Gastrocnemius medialis (tissue), 4 donors: ENCODE measurements around the gene HSPG2.

Source experiments
- POLR2A ChIP-seq, 2 donors: fragments of 450-650 bp; IDR thresholded peaks; one replicate each; pipeline ENCODE4 v1.6.1; 2017; ENCODE audit warnings: antibody characterized with exemption in 2 of 2, mild to moderate bottlenecking in 2 of 2, moderate library complexity in 2 of 2
- TF ChIP-seq, protein P1 (sequence below), 5 experiments: fragments of 450-650 bp in 3 of 5; fragments of 200-600 bp in 2 of 5; sonication (generic) in 2 of 5; IDR thresholded peaks in 4 of 5; conservative IDR thresholded peaks in 1 of 5; 1 replicate in 4 of 5; 2 replicates in 1 of 5; pipeline ENCODE4 v1.5.1; 2016 to 2019; ENCODE audit warnings: antibody characterized with exemption in 5 of 5, mild to moderate bottlenecking in 3 of 5, moderate library complexity in 3 of 5

DNA sequence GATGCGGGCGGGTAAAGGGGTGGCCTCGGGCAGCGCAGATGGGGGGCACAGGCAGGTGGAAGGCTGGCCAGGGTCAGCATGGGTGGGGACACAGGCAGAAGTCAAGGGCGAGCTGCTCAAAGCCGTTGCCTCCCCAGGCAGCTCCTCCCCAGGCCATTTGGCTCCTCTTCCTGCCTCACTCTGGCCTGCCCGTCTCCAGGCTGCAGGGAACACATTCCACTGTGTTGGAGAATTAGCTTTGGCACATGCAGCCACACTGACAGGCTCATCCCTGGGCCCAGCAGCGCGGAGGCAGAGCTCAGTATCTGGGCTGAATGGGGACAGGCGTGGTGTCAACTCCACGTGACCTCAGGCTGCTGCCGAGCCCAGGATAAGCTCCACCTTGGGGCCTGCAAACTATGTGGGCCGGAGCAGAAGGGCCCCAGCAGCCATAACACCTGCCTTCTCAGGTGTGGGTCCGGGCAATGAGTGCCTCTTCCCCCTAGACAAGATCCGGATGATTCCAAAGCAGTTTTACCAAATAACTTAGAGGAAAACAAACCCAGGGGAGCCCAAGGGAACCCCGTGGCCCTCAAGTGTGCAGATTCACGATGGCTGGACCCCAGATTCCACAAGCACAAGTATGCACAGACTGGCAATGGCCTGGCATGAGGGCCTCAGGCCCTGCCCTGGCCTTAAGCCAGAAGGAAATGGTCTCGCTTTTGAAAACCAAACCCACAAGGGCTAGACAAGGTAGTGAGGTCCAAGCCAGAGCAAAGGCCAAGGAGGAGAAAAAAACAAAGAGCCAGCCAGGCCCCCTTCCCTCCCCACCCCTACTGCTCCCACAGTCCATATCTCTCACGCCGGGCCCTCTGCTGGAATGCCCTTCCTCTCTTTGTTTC is 40.2 kb downstream of the HSPG2 start:
- TF ChIP-seq, protein P1, sequence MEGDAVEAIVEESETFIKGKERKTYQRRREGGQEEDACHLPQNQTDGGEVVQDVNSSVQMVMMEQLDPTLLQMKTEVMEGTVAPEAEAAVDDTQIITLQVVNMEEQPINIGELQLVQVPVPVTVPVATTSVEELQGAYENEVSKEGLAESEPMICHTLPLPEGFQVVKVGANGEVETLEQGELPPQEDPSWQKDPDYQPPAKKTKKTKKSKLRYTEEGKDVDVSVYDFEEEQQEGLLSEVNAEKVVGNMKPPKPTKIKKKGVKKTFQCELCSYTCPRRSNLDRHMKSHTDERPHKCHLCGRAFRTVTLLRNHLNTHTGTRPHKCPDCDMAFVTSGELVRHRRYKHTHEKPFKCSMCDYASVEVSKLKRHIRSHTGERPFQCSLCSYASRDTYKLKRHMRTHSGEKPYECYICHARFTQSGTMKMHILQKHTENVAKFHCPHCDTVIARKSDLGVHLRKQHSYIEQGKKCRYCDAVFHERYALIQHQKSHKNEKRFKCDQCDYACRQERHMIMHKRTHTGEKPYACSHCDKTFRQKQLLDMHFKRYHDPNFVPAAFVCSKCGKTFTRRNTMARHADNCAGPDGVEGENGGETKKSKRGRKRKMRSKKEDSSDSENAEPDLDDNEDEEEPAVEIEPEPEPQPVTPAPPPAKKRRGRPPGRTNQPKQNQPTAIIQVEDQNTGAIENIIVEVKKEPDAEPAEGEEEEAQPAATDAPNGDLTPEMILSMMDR (IDR thresholded peaks at IDR 0.05 in 4 of 5, conservative IDR thresholded peaks at IDR 0.05 in 1 of 5), result no peak
- no peak for TF ChIP-seq POLR2A (IDR thresholded peaks at IDR 0.05)
